Measurements from ENCODE around the gene PRG3. TPM values are rescaled to one million over a fixed set of nuclear protein-coding genes. Genes with fewer than 3 reads are reported as not detected.
"Not testable (repeated sequence)": the region's sequence is repeated elsewhere in the genome, so short reads cannot be mapped to it uniquely, and the experiment has no call there.

PRG3 gene
- total and polyA plus RNA-seq, 2 of the 4 experiments (the other 2 are of a cell fraction), result not detected

- H2BK20ac ChIP-seq (ENCODE audit: low read depth, low read length); in situ Hi-C loops (cut with MboI; ENCODE audit: low sequenced_read_pairs); H2AK9ac ChIP-seq (replicated peaks; ENCODE audit: low read depth, low read length, poor library complexity); H2BK120ac ChIP-seq (ENCODE audit: low read depth, low read length); CTCF ChIA-PET; POLR2A ChIA-PET (ENCODE audit: unreplicated experiment); H4K20me1 ChIP-seq (ENCODE audit: insufficient read depth, low read length); H3K4me1 ChIP-seq (ENCODE audit: control insufficient read depth, insufficient read depth, low read length); H3K9ac ChIP-seq (ENCODE audit: low read depth, low read length); H4K91ac ChIP-seq (ENCODE audit: insufficient read depth, low read depth, low read length); H3K9me3 ChIP-seq (ENCODE audit: control insufficient read depth, insufficient read depth, low read length); H3K9me1 ChIP-seq (ENCODE audit: insufficient read depth, low read length); H4K5ac ChIP-seq (ENCODE audit: low read depth, low read length); H3K4me2 ChIP-seq (ENCODE audit: low read depth, low read length); dilution Hi-C loops (cut with HindIII; ENCODE audit: low sequenced_read_pairs, unreplicated experiment); H3K4me3 ChIP-seq (ENCODE audit: insufficient read depth, low read depth, low read length); H3K4ac ChIP-seq (ENCODE audit: low read depth, low read length); H2BK5ac ChIP-seq (ENCODE audit: low read depth, low read length, poor library complexity, severe bottlenecking); H2AFZ ChIP-seq (replicated peaks; ENCODE audit: low read length, poor library complexity); H3K56ac ChIP-seq (ENCODE audit: extremely low read depth, insufficient read depth, low read length); H3K18ac ChIP-seq (ENCODE audit: low read depth, low read length); ATAC-seq (ENCODE audit: low read depth); DNase-seq; H2BK15ac ChIP-seq (ENCODE audit: low read depth, low read length); H2AK5ac ChIP-seq (ENCODE audit: low read depth, low read length); H3K27ac ChIP-seq (ENCODE audit: insufficient read depth, low read length); H4K8ac ChIP-seq (ENCODE audit: low read depth in 2 of 2, low read length in 2 of 2); intact Hi-C loops (cut with micrococcal nuclease); BruUV-seq (replicated peaks); H3K14ac ChIP-seq (replicated peaks; ENCODE audit: low read depth, low read length); H3K79me1 ChIP-seq (ENCODE audit: low read depth in 1 of 2, low read length in 2 of 2); H3K23ac ChIP-seq (ENCODE audit: low read depth, low read length): not testable (repeated sequence)
- H3K27me3 ChIP-seq (ENCODE audit: control insufficient read depth, insufficient read depth, low read length), result peaks cover 21% of the 10 kb centered on the region
- WGBS, 2 experiments (ENCODE audit: extremely low coverage in 2 of 2, insufficient read length in 1 of 2), result 100% methylated on average over 1 of the region's 6 CpGs; no CpG with 5 or more reads in 1 of the 2 experiments
- H3K36me3 ChIP-seq (ENCODE audit: control insufficient read depth, insufficient read depth, low read length), result peaks cover 10% of the 10 kb centered on the region
These were observed 22.3 kb upstream of the PRG3 start for GRCh38 chr11:57403003-57403801.

Data from IMR-90 (cell line).